Activated naive CD8-positive, alpha-beta T cell (primary cell): ENCODE data around the gene BANP.

Experiments
- H3K27ac Mint-ChIP-seq: one replicate; pipeline ENCODE4 v1.8.0; 2021; ENCODE audit warnings: mixed read lengths
- H3K27me3 Mint-ChIP-seq: one replicate; pipeline ENCODE4 v1.8.0; 2021; ENCODE audit warnings: mixed read lengths
- H3K36me3 Mint-ChIP-seq: one replicate; pipeline ENCODE4 v1.8.0; 2021; ENCODE audit warnings: mixed read lengths
- H3K4me1 Mint-ChIP-seq: one replicate; pipeline ENCODE4 v1.8.0; 2021; ENCODE audit warnings: low read depth, mixed read lengths
- H3K4me3 Mint-ChIP-seq: one replicate; pipeline ENCODE4 v1.8.0; 2021; ENCODE audit warnings: mild to moderate bottlenecking, mixed read lengths
- H3K9me3 Mint-ChIP-seq: one replicate; pipeline ENCODE4 v1.8.0; 2021; ENCODE audit warnings: low read depth, mixed read lengths

The BANP gene

DNA sequence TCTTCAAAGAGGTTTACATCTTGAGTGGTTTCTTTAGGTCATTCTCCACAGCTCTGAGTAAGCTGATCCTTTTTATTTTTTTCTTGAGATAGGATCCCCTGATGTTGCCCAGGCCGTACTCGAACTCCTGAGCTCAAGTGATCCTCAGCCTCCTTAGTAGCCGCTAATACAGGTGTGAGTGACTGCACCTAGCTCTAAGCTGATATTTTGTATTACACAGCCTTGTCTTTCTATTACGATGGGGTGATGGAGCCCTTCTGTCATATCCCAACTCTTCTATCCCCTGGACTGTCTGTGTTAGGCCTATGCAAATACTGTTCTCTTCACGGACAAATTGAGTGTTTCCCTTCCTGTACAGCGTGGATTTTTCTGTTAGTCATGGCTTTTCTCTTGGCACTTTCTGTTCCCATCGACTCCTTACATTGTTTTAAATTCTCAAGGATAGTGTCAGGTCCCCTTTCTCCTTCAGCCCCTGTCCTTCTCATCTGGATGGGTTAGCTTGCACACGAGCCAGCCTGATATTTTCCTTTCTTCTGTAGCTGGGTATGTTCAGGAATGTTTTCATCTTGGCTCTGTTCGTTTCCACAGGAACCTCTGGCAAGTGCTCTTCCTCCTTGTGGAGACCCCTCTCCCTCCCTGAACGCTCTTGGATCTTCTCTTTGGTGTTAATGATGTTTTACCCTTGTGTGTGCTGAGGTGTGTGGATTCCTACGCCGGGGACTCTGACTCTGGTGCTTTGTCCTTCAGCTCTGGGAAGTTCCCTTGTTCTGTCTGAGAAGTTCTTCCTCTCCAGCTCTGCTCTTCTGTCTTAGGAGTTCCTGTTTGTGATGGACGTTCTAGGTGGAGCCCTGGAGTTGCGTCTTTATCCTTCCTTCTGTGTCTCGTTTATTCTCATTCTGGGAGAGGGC, 2.3 kb downstream of the BANP start:
- H3K4me1 Mint-ChIP-seq: peaks cover 55% of the 10 kb centered on the region
- no peaks in the 10 kb centered on the region for H3K27me3 Mint-ChIP-seq
- no peaks in the 10 kb centered on the region for H3K9me3 Mint-ChIP-seq
- peak overlapping the region; percentile 83 for H3K4me3 Mint-ChIP-seq
- peaks cover 11% of the 10 kb centered on the region for H3K36me3 Mint-ChIP-seq
- H3K27ac Mint-ChIP-seq: peak overlapping the region; percentile 97

DNA sequence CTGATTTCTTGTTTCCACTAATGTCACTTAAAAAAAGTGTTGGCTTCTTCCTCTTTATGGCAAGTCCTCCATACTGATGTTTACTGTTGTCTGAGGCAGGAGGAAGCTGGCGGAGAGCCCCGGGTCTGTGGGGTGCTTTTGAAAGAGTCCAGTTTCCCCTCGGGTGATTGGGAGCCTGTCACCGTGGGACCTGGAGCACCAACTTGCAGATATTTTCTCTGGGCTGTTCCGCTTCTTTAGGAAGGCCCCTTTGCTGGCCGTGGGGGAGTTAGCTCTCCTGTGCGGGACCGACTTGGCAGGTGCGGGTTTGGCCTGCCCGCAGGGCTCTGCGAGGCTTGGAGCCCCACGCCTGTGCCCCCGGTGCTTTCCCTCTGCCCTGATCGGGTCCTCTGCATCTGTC, 3.1 kb downstream of the BANP start:
- peaks cover 63% of the 10 kb centered on the region for H3K4me1 Mint-ChIP-seq

DNA sequence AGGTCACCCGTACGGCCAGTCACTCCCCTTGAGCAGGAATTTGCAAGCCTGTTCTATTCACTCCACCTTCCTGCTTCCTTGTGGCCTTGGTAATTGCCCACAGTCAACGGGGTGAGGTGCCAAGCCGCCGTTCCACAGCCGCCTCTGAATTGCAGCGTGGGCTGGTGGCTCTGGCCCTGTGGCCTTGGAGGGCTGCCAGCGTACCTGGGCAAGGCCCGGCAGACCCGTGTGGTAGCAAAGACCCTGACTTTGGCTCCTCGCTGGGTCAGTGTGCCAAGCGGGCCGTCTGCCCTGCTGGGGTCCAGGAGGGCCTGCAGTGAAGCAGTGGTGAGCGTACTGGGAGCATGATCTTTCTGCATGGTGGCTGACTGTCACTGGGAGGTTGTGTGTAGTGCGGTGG, 3.6 kb downstream of the BANP start:
- Mint-ChIP-seq H3K27ac (peak overlapping the region; percentile 97), H3K4me1 (peaks cover 67% of the 10 kb centered on the region), H3K4me3 (no peak overlapping the region), H3K9me3 (no peaks in the 10 kb centered on the region), H3K36me3 (peaks cover 11% of the 10 kb centered on the region), H3K27me3 (no peaks in the 10 kb centered on the region)

More for the DNA sequence above, 3.1 kb downstream of the BANP start:
- Mint-ChIP-seq H3K9me3 (no peaks in the 10 kb centered on the region), H3K4me3 (peak overlapping the region; percentile 83), H3K36me3 (peaks cover 11% of the 10 kb centered on the region), H3K27ac (peak overlapping the region; percentile 97), H3K27me3 (no peaks in the 10 kb centered on the region)

DNA sequence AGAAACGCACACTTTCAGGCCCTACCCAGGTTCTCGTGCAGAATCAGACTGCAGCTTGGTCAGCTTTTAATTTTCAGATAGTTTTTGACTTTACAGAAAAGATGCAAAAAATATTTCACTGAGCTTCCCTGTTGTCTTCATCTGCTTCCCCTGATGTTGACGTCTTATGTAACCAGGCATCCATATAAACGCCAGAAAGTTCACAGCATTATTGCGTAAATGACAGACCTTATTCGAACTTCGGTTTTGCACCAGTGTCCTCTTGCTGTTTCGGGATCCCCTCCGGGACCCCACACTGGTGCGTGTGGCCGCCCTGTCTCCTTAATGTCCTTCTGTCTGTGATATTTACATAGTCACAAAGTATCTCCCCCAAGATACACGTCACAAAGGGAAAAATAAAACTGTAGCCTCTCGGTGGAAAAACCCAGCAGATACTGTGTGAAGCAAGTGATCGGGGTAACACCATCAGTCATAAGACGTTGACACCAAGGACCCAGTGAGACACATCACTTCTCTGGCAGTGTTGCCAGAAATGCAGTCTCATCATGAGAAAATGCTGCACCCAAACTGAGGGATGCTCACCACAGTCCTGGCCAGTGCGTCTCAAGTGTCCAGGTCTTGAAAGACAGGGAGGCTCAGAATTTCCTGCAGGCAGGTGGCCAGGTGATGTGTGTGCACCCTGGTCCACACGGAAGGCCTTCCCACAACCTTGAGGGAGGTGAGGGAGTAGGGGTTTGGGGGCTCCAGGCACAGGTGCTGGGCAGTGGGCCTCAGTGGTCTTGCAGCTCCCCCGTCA, 4.3 kb downstream of the BANP start:
- peak overlapping the region; percentile 97 for H3K27ac Mint-ChIP-seq
- peaks cover 74% of the 10 kb centered on the region for H3K4me1 Mint-ChIP-seq
- H3K4me3 Mint-ChIP-seq: peak overlapping the region; percentile 87
- peaks cover 11% of the 10 kb centered on the region for H3K36me3 Mint-ChIP-seq
- H3K9me3 Mint-ChIP-seq: no peaks in the 10 kb centered on the region
- no peaks in the 10 kb centered on the region for H3K27me3 Mint-ChIP-seq

DNA sequence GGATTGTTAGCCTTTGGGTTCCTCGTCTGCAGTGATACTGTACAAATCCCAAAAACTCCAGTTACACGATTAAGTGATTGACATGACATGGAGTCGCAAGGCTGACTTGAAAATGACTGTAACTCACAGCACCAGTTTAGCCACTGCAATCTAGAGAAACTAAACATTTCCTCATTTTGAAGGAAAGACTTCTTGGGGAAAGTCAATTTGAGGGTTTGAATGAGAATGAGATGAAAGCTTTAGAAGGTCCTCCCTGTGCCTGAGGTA, 4.8 kb downstream of the BANP start:
- peak overlapping the region; percentile 97 for H3K27ac Mint-ChIP-seq
- H3K4me1 Mint-ChIP-seq: peaks cover 77% of the 10 kb centered on the region
- H3K4me3 Mint-ChIP-seq: peak overlapping the region; percentile 87
- no peaks in the 10 kb centered on the region for H3K9me3 Mint-ChIP-seq
- H3K27me3 Mint-ChIP-seq: no peaks in the 10 kb centered on the region
- H3K36me3 Mint-ChIP-seq: peaks cover 11% of the 10 kb centered on the region

DNA sequence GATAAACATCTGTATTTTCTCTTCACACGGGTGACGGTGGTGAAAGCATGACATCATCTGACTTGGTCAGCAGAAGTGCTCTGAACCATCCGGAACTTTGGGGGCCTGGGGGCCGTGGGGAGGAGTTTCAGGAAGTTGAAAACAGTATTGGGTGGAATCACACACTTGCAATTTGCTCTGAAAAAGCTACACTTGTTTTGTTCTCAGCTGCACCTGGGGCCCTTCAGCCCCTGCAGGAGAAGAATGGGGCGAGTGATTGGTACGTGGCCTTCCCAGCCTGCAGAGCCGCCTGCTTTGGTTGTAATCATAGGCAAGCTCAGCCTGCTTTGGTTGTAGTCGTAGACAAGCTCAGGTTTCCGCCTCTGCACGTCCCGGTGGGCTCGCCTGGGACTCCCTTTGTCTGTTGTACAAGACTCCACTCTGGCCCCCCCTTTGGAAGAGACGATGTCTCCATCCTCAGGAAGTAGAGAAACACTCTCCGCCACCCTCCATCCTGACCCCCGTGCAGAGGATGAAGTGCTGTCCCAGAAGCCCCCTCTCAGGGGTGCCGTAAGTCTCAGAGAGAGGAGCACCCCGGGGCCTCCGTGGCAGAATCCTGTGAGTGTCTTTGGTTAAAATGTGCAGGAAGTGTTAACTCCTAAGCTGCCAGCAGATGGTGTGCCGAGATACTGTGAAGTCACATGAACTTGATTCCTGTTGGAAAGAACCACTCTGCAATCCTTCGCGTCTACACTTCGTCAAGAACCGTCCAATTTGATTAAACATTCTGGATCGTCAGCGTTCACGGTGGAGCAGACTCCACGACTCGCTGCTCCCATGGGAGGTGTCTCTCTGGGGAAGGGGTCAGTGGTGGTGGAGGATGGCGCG, 5.4 kb downstream of the BANP start:
- Mint-ChIP-seq H3K36me3 (peaks cover 13% of the 10 kb centered on the region), H3K27ac (peak overlapping the region; percentile 97), H3K4me3 (peak overlapping the region; percentile 87), H3K27me3 (no peaks in the 10 kb centered on the region), H3K4me1 (peaks cover 80% of the 10 kb centered on the region), H3K9me3 (no peaks in the 10 kb centered on the region)

DNA sequence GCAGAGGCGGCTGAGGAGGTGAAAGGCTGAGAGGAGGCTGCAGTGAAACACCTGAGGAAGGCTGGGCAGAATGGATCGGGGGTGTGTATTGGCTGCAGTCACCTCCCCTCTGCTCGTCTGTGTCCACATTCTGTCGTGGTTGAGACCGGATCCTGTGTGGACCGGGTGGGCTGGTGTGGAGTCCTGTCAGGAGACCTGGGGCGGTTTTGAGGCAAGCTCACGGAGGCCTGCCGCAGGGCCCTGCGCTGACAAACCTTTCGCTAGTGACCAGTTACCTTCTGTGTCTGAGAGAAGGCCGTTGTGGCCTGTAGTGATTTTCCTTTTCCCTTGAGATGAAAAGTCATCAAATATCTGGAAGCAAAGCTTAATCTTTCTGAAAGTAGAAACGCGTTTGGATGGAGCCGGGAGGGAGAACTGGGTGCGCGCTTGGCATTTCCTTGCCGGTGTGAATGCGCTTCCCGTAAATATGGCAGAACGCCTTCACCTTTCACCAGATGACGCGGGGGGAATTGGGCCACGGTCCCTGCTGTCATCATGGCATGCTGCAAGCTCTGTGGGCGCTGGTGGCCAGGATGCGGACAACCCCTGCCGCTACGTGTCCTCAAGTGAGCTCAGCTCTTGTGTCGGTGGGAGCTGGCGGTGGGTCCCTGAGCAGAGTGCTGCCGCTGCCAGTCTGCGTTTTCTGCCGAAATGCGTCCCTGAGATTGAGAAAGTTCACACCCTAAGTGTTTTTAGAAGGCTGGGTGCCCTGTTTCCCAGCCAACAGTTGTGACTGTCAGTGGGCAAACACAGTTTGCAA, 6.3 kb downstream of the BANP start:
- Mint-ChIP-seq H3K4me3 (peak overlapping the region; percentile 87), H3K4me1 (peaks cover 79% of the 10 kb centered on the region), H3K36me3 (peaks cover 10% of the 10 kb centered on the region), H3K27me3 (no peaks in the 10 kb centered on the region), H3K27ac (peak overlapping the region; percentile 97), H3K9me3 (no peaks in the 10 kb centered on the region)

DNA sequence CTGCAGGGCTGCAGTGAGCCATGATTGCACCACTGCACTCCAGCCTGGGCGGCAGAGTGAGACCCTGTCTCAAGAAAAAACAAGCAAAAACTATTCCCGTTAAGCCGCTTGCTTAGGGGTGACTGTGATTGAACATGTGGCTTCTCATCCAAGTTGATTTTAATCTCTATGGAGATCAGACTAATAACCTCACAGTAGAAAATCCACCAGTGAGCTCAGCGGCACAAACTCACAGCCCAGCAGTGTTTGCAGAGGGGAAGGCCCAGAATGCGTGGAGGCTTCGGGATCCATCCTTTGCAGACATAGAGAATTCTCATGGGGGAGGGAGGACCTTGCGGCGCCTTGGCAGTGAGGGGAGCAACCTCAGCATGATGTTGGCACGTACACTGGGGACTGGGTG, 7.4 kb downstream of the BANP start:
- Mint-ChIP-seq H3K36me3 (peaks cover 8% of the 10 kb centered on the region), H3K4me1 (peaks cover 84% of the 10 kb centered on the region), H3K9me3 (no peaks in the 10 kb centered on the region), H3K4me3 (peak overlapping the region; percentile 78), H3K27ac (no peak overlapping the region), H3K27me3 (no peaks in the 10 kb centered on the region)

DNA sequence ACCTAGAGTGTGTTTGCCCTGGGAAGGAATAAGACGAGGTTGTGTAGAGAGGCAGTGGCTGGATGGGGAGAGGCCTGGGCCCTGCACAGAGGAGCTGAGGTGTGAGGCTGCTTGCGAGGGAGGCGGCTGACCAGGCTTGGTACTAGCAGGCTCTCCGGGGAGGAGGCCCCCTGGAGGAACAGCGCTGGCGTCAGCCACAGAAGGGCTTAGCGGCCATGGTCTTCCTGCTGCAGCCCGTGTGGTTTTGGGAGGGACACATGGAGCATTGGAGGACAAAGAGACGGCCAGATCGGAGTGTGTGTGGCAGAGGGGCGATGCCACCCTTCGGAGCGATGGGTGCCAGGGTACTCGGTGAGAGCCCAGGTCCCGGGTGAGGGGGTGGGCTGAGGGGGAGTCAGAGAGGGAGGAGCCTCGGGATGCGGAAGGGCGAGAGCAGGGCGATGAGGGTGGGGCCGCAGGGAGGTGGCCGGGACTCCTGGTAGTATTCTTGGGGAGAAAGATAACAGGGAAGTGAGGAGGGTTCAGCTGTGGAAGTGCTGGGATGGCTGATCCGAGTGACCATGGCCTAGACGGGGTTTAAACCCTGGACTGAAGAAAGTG, 8.3 kb downstream of the BANP start:
- H3K9me3 Mint-ChIP-seq: no peaks in the 10 kb centered on the region
- H3K4me3 Mint-ChIP-seq: peak overlapping the region; percentile 78
- H3K27me3 Mint-ChIP-seq: no peaks in the 10 kb centered on the region
- peak overlapping the region; percentile 88 for H3K27ac Mint-ChIP-seq
- H3K36me3 Mint-ChIP-seq: peaks cover 8% of the 10 kb centered on the region
- peaks cover 86% of the 10 kb centered on the region for H3K4me1 Mint-ChIP-seq

DNA sequence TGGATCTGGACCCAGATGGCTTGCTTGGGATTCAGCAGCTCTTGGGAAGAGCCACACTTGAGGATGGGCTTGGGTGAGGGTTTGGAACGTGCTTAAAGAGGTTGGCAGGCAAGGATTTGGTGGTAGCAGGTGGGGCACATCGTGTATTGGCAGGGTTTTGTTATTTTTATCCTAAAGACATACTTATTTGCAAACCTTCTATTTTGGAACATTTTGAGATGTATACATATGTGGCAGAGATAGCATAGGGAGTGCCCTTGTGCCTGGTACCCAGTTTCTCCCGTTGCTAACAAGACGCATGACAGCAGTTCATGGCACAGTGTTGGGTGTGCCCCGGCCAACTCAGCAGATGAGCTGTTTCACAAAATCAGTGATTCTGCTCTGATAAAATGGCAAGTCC, 9.1 kb downstream of the BANP start:
- peaks cover 89% of the 10 kb centered on the region for H3K4me1 Mint-ChIP-seq
- H3K4me3 Mint-ChIP-seq: peak overlapping the region; percentile 78
- peak overlapping the region; percentile 72 for H3K27ac Mint-ChIP-seq
- no peaks in the 10 kb centered on the region for H3K27me3 Mint-ChIP-seq
- peaks cover 8% of the 10 kb centered on the region for H3K36me3 Mint-ChIP-seq
- no peaks in the 10 kb centered on the region for H3K9me3 Mint-ChIP-seq

DNA sequence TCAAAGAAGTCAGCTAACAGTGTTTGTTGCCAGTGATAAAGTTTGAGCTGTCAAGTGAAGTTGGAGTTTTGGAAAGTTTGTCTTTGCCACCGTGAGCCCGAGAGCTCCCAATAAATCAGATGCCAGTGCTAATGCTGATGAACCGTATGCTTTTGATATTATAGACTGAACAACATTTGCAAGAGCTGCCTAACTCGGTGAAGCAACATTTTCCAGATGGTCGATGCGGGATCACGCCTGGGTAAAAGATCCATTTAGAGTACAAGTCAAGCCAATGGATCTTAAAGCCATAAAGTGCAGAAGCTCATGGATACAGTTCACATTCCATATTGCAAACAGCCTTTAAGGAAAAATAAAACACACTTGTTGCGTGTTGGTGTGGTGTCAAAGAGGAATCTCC, 9.6 kb downstream of the BANP start:
- H3K9me3 Mint-ChIP-seq: no peaks in the 10 kb centered on the region
- no peak overlapping the region for H3K4me3 Mint-ChIP-seq
- peak overlapping the region; percentile 72 for H3K27ac Mint-ChIP-seq
- peaks cover 8% of the 10 kb centered on the region for H3K36me3 Mint-ChIP-seq
- peaks cover 87% of the 10 kb centered on the region for H3K4me1 Mint-ChIP-seq
- no peaks in the 10 kb centered on the region for H3K27me3 Mint-ChIP-seq

DNA sequence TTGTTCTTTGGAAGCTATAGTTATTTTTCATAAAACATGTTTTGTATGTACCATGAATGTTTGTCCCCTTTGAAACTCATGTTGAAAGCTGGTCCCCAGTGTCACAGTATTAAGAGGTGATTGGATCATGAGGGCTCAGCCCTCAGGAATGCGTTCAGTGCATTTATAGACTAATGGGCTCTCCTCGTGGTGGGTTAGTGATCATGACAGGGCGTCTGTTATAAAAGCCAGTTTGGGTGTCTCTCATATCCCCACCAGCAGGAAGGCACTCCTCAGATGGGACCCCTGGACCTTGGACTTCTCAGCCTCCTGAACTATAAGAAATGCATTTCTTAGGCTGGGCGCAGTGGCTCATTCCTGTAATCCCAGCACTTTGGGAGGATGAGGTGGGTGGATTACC, 10.4 kb downstream of the BANP start:
- Mint-ChIP-seq H3K27ac (no peak overlapping the region), H3K4me1 (peaks cover 87% of the 10 kb centered on the region), H3K9me3 (no peaks in the 10 kb centered on the region), H3K4me3 (no peak overlapping the region), H3K27me3 (no peaks in the 10 kb centered on the region), H3K36me3 (peaks cover 8% of the 10 kb centered on the region)

DNA sequence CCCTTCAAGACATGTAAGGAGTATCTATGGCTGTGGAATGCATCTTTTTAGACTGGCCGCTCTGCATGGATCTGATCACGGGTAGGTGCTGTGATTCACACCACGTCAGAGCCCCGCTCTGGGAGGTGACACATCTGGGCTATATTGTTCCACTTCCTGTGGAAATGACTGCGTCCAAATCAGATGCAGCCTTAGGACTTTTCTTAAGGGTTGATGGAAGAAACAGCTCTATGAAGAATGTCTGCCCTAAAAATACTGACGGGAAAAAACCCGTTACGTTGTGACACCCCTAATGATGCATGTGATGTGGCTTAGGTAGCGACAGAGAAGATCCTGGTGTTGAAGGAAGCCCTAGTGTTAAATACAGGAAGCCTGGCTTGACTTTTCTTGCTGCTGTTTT, 12.2 kb downstream of the BANP start:
- Mint-ChIP-seq H3K4me1 (peaks cover 74% of the 10 kb centered on the region), H3K27me3 (no peaks in the 10 kb centered on the region), H3K36me3 (peaks cover 3% of the 10 kb centered on the region), H3K4me3 (peak overlapping the region; percentile 64), H3K27ac (peak overlapping the region; percentile 84), H3K9me3 (no peaks in the 10 kb centered on the region)
